T-helper 2 cell treated with Interferon-gamma antibody and Interleukin-4, amounts not matched to agents 100 ng/mL and 5 ng/mL, for 36 hours (primary cell): ENCODE results near the gene PFDN5. TPM values are rescaled to one million over a fixed set of nuclear protein-coding genes. Genes with fewer than 3 reads are reported as not detected.

Source experiments
- total RNA-seq: library from RNA; stranded (reverse); gene quantifications from 2 replicates; pipeline ENCODE4 v1.2.3, GENCODE V29; 2022

Gene PFDN5
- total RNA-seq, 1 donor from 2014 or later, result 296 TPM

Other genes starting within 250 kb of the PFDN5 start
- 1.3 and 1.6 TPM in 2 replicates for gene TNS2, start 245.5 kb upstream of the PFDN5 start, total RNA-seq
- 29.8 and 30.0 TPM in 2 replicates for gene SPRYD3, start 216.2 kb upstream of the PFDN5 start, total RNA-seq
- gene IGFBP6, start 197.9 kb upstream of the PFDN5 start, total RNA-seq, result 0.43 and 0.48 TPM in 2 replicates
- gene SOAT2, start 192.1 kb upstream of the PFDN5 start, total RNA-seq, result 0.43 and 0.45 TPM in 2 replicates
- 33.7 and 39.6 TPM in 2 replicates for gene ZNF740, start 114.8 kb upstream of the PFDN5 start, total RNA-seq
- 24.9 and 25.3 TPM in 2 replicates for gene CSAD, start 114.6 kb upstream of the PFDN5 start, total RNA-seq
- 742 and 770 TPM in 2 replicates for gene ITGB7, start 88.3 kb upstream of the PFDN5 start, total RNA-seq
- gene RARG, start 63.3 kb upstream of the PFDN5 start, total RNA-seq, result 47.6 and 49.0 TPM in 2 replicates
- gene ESPL1, start 27.2 kb upstream of the PFDN5 start, total RNA-seq, result 75.1 and 79.7 TPM in 2 replicates
- gene MYG1, start 4.2 kb downstream of the PFDN5 start, total RNA-seq, result 58.6 and 64.5 TPM in 2 replicates
- gene AAAS, start 26.1 kb downstream of the PFDN5 start, total RNA-seq, result 74.0 and 79.3 TPM in 2 replicates
- not detected in 2 replicates for gene SP7, start 40.8 kb downstream of the PFDN5 start, total RNA-seq
- 80.0 TPM in 2 replicates for gene SP1, start 84.6 kb downstream of the PFDN5 start, total RNA-seq
- gene AMHR2, start 128.3 kb downstream of the PFDN5 start, total RNA-seq, result 0.14 TPM in 1 of 2 replicates, not detected in the other
- 189 and 197 TPM in 2 replicates for gene PRR13, start 146.2 kb downstream of the PFDN5 start, total RNA-seq
- 812 and 834 TPM in 2 replicates for gene PCBP2, start 156.6 kb downstream of the PFDN5 start, total RNA-seq
- gene MAP3K12, start 203.9 kb downstream of the PFDN5 start, total RNA-seq, result 20.4 and 25.0 TPM in 2 replicates
- 41.2 and 43.8 TPM in 2 replicates for gene TARBP2, start 205.7 kb downstream of the PFDN5 start, total RNA-seq
- gene NPFF, start 211.9 kb downstream of the PFDN5 start, total RNA-seq, result not detected in 2 replicates